Activated CD8-positive, alpha-beta memory T cell treated with anti-CD3 and anti-CD28 coated beads, Interleukin-2, amount 50 U/mL, for 1 hour (primary cell): ENCODE measurements around the gene CDCA4.
"Not testable (repeated sequence)": the region's sequence is repeated elsewhere in the genome, so short reads cannot be mapped to it uniquely, and the experiment has no call there.

Experiments
- DNase-seq: peaks from one replicate; pipeline ENCODE4 v3.0.0-alpha.2; 2020; ENCODE audit errors: extremely low read depth

Gene CDCA4

DNA sequence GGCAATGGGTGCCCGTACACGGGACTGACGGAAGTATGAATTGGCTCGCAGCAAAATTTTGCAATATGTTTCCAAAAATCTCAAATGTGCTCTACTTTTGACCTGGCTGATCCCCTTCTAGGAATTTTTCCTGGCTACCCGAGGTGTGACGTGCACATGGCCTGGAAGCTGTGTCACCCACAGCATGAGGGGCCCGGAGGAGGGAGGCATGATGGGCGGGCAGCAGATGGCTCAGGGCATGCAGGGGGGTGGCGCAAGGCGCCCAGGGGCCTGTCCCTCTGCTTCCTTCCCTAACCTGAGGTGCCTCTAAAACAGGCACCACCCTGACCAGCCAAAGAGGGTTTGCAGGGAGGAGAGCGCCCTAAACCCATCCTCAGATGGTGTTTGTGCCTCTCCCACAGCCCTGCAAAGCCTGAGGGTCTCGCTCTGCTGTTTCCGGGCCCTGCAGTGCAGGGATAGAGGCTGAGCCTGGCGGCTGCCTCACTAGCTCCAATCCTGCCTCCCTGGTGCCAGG lies 37.7 kb upstream of the CDCA4 start:
- DNase-seq = no peak

DNA sequence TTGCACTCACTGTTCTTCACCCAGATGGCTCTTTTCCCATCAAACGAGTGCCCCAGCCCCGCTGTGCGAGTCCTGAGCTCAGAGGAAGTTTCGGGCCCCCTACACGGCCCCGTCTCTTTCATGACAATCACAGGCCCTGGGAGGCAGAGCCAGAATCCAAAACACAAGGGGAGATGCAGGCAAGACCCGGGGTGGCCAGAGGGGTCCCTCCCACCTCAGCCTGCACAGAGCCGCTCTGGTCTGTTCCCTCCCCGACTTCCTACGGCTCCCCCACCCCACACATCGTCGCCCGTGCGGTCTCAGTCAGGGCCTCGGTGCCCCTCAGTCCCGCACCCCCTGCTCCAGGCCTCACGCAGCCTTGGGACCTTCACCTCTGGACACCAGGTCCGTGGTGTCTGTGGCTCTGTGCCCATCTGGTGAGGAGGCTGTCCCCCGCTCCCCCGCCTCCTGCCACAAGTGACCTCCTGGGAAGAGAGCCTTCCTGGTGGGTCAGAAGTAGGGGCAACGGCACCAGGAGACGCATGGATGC lies 35.5 kb upstream of the CDCA4 start:
- DNase-seq = no peak

DNA sequence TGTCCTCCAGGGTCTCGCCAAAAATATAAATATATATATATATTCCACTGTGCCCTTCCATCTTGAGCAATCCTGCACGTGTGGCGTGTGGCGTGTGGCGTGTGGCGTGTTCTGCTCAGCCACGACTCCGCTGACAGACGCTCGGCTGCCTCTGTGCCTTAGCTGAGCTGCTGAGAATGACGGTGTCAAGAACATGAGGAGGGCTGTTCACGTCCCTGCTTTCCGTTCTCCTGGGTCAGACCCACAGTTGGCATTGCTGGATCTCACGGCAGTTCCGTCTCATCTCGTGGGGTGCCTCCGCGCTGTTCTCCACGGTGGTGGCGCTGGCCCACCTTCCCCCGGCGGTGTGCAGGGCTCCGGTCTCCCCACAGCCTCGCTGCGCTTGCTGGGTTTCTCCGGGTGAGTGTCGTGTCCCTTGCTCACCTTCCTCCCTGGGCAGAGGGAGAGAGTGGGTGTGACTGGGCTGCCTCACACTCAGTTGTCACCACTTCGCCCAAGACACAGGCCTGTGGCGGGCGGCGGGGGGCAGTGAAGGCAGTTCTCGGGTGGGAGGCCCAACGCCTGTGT lies 34.9 kb upstream of the CDCA4 start:
- DNase-seq = no peak

DNA sequence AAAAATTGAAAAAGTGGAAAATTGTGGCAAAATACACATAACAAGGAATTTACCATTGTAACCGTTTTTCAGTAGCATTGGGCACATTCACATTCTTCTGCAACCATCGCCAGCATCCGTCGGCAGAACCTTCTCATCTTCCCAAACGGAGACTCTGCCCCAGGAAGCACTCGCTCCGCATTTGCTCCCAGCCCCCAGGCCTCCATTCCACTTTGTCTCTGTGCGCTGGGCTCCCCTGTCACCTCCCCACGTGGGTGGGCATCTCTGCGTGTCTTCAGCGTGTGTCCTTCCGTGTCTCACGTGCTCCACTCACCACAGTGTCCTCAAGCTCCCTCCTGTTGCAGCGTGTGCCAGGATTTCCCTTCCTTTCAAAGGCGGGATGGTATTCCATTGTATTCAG lies 34.5 kb upstream of the CDCA4 start:
- DNase-seq = no peak

DNA sequence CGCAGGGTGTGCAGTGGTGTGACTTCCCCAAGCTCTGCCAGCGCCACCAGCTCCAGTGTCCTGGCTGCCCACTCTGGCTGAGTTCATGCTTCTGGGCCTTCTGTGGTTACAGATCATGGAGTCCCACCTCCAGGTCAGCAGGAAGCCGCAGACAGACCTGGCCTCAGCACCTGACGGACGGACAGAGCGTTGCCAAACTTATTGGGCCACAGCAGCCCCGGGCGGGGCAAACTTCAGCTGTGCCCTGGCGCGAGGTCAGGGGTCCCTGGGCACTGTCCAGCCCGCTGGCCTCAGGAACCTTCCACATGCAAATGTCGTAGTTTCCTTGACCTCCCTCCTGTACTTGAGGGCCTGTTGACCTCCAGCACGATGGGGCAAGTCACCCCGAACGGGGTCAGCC lies 33.1 kb upstream of the CDCA4 start:
- DNase-seq = no peak

DNA sequence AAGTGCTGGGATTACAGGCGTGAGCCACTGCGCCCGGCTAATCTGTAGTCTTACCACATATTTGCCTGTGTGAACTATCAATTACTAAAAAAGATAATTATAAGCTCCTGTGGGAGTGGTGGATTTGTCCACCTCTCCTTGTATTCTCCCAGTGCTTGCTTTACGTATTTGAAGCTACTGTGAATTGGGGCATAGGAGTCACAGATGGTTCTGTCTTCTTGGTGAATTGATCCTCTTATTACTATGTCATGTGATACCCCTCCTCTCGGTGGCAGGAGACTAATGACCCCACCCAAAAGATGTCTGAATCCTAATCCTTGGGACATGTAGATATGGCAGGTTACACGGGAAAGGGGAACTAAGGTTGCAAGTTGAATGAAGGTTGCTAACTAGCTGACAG lies 32.5 kb upstream of the CDCA4 start:
- no peak for DNase-seq

DNA sequence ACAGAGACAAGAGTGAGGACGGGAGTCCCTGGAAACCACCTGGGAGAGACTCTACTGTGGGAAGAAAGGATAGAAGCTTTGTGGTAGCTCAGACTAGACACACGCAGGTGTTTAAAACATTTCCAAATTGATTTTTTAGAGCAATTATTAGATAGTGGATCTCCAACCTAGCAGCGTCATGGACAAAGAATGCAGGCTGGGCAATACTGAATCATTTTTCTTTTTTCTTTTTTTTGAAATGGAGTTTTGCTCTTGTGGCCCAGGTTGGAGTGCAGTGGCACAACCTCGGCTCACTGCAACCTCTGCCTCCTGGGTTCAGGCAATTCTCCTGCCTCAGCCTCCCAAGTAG lies 31.2 kb upstream of the CDCA4 start:
- no peak for DNase-seq

DNA sequence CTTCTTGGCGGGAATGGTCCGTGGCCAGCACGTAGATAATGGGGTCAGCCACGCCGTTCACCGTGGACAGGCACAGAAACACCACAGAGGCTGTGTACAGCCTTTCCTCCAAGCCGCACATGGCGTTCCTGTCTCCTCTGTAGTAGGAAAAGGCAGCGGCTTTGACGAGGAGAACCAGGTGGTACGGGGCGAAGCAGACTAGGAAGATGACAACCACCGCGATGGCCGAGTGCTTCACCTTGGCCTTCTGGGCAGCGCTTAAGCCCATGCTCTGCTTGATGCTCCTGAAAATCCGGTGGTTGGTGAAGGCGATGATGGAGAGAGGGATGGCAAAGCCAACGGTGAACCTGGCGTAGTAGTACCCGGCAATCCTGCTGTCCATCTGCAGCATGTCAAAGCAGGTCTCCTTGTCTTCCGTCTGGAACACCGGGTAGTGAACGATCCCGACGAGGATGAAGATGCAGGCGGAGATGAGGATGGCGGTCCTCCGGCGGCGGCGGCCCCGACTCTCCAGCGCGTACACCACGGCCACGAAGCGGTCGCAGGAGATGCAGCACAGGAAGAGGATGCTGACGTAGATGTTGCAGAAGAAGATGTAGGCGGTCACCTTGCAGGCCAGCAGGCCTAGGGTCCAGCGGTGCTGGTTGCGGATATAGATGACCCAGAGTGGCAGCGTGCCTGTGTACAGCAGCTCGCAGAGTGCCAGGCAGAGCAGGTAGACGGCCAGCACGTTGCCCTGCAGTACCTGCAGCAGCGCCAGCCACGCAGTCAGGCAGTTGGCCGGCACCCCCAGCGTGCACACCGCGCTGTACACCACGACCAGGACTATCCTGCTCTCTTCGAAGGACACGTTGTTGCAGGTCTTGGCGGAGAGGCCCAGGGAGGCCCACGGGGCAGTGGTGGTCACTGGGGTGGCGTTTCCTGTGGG lies 30.6 kb upstream of the CDCA4 start:
- no peak for DNase-seq

DNA sequence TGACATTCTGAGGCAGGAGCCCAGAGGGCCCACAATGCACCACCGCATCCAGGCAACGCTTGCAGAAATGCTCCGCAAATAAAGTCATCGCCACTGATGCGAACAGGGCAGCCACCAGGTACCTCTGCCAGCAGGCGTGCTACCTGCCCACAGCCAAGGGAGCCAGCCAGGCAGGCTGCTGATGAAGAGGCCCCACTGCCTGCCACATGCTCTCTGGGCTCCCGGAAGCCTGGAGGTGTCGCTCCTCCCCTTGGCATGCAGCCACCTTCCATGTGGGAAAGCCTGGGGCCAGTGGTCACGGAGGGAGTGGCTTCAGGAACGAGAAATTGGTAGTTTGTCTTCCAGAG lies 29.6 kb upstream of the CDCA4 start:
- no peak for DNase-seq

DNA sequence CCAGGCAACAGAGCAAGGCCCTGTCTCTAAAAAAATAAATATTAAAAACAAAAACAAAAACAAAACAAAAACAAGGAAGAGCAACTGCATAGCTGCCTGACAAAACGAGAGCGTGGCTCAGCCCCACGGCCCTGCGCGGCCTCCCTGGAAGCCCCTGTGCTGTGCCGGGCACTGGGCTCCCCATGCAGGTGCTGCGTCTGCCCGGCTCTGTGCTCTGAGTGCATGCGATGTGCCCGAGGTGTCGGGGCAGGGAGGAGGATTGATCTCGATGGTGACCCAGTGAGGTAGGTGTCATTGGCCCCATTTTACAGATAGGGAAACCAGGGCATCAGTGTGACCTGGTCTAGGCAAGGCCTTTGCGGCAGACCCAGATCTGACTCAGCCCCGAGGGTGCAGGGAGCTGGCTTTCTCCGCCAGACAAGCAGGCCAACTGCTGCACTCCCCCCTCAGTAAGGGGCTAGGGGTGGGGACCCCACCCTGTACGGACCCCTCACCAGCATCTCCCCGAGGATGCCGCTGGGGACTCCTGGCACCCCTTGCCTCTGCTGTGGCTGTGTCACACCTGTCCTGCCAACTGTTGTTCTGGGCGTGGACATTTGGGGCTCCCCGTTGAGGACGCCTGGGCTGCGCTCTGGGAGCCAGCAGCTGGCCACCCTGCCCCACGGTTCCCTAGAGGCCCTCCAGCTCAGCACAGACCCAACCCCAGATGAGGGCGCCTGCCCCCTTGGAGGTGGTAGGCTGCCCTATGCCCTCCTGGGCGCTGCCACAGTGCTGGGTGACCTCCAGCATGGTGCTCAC lies 29.1 kb upstream of the CDCA4 start:
- no peak for DNase-seq

DNA sequence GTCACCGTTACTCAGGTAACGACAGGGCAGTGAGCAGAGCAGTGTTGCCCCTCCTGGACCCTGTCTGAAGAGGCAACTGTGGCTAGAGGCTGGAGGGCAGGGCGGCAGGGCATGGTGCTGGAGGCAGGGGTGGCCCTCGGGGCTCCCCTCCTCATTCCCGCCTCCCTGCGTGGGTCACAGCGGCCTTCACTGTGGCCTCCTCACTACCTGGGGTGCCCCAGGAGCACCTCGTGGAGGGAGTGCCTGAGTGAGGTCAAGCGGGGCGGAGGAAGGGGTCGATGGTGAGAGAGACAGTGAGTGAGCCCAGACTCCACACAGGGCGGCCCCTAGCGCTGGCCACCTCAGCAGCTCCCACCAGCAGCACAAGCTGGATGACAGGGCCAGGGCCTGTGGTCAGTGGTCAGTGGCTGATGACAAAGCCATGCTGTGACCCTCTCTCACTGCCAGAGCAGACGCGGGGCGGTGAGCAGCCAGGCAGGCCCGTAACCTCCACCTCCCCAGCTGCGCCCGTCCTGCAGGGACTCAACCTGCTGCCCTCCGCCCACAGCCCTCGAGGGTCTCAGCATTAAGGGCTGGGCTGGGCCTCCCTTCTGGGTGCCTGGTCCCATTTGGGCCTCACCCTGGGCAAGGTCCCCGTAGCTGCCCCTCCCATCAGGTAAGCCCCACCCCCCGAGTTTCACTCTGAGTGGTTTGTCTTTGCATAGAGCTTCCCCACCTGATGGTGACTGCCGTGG lies 26.6 kb upstream of the CDCA4 start:
- DNase-seq = no peak

DNA sequence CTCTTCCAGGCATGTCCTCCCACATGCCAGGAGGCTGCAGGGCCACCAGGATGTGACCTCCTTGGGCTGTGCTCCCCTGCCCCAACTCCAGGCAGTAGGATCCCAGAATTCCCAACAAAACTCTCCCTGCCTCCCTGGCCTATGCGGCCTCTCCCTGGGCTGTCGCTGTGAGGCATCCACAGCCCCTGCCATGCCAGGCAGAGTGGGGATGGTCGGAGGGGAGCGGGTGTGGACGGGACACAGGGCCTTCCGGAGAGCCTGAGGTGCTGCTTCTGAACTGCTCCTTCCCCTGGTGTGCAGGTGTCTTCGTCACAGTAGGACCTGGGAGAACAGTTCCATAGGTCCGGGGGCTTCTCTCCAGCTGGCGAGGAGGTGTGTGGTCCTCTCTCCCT lies 26.0 kb upstream of the CDCA4 start:
- DNase-seq = no peak

DNA sequence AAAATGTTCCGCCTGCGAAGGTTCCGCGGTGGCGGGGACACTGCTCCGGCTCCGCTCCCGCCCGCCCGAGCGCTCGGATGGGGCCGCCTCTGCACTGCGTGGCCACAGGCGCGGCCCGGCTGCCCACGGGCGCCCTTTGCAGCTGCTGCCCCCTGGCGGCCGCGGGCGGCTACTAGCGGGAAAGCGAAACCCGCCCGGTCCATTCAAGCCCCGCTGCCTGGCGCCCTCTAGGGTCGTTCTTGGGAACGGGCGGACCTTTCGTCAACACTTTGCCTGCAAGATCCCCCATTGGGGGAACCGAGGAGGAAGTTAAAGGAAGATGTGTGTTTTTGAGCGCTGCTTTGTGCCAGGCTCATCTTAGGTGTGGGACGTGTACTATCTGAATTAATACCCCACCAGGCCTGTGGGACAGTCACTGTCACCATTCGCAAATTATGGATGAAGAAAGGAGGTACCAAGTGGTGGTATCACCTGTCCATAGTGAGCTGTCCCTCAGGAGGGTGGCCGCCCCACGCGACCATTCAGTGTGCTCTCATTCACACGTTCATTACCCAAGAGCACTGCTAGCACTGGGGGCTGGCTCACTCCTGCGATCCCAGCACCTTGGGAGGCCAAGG lies 24.9 kb upstream of the CDCA4 start:
- DNase-seq = peak; percentile 79

DNA sequence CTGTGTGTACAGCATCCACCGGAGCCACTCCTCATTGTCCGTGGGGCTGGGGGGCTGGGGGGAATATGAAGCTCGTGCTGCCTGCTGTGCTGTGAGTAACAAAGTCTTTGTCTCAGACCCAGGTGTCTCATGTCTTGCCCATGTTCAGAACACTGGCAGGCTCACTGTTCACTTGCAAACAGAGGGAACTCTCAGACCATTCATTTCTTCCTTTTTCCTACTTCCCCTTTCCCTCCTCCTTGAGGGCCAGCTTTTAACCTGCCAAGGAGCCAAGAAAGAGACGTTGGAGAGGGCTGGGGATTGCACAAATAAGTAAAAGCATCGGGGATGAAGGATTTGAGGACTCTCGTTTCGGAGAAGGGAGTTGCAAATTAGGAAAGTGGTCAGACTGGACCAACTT lies 22.8 kb upstream of the CDCA4 start:
- no peak for DNase-seq

DNA sequence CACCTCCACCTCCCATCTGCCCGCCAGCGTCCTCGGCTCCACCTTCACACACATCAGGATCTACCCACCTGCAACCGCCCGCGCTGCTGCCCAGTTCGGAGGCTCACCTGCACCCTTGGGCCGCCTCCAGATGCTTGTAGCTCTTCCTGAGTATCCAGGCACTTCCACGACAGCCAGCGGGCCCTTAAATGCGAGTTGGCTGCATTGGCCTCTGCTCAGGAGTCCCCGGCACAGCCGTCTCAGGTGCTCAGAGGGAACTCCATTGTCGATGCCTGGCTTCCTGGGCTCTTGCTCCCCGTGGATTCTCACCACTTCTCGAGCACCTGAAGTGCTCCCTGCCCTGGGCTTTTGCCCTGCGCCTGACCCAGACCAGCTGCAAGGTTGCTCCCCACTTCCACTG lies 21.9 kb upstream of the CDCA4 start:
- DNase-seq = no peak

DNA sequence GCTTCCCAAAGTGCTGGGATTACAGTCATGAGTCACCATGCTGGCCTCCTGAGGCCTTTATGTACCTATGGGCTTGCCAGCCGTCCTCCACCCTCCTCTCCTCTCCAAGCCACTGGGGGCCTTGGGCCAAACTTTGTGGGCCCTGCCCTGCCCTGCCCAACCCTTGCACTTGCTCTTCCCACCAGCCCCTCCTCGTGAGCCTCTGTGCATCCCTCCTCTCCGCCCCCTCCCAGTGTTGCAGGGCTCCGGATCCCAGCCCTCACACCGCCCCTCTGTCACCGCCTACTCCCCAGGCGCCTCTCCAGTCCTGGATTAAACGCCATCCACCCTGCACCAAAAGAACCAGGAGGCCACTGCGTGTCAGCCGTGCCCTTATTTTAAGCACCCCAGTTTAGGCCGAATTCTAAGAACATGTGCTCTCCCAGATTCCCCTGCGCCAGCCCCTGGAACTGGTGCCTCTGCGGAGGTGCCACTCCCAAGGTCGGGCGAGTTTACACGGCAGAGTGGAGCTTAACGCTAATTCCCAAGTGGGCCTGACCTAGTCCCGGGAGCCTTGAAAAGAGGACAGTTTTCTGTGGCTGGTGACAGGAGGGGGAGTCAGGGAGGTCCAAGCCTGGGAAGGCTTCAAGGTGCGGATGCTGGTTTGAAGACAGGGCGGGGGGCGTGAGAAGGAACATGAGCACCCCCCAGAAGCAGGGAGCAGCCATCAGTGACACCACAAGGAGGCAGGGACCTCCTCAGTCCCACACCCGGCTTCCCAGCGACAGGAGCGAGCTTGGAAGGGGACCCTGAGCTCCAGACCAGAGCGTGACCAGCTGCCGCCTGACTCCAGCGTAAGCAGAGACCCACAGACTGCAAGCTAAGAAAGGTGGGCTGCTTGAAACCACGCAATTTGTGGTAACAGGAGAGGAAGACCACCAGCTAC lies 21.2 kb upstream of the CDCA4 start:
- DNase-seq = no peak

DNA sequence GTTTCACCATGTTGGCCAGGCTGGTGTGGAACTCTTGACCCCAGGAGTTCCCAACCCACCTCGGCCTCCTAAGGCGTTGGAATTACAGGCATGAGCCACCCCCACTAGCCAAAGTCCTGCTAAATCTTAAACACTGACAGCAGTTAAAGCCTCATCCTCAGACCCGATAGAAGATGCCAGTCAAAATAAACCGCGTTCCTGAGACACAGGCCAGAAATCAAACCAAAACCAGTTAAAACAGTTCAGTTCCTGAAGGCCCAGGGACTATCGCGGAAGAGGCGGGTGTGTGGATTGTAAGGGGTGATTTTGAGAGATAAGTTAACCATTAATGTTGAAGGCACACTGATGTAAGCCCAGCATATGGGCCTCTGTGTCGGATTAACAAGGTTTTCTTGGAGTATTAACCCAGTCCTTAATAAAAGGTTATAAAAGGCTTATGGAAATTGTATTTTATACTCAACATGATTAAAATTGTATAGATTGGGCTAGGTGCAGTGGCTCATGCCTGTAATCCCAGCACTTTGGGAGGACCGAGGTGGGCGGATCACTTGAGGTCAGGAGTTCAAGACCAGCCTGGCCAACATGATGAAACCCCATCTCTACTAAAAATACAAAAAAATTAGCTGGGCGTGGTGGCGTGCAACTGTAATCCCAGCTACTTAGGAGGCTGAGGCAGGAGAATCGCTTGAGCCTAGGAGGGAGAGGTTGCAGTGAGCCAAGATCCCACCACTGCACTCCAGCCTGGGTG lies 18.7 kb upstream of the CDCA4 start:
- no peak for DNase-seq

DNA sequence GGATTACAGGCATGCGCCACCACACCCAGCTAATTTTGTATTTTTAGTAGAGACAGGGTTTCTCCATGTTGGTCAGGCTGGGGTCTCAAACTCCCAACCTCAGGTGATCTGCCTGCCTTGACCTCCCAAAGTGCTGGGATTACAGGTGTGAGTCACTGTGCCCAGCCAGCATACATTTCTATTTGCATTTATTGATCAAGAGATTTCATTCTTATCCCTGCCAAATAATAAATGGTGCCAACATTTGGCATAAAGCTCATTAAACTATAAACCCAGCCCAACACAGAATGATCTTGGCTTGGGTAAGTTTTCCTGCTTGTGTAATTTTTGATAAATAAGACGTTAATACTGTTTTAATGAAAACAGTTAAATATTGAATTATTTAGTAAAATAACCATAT lies 14.7 kb upstream of the CDCA4 start:
- not testable (repeated sequence) for DNase-seq

DNA sequence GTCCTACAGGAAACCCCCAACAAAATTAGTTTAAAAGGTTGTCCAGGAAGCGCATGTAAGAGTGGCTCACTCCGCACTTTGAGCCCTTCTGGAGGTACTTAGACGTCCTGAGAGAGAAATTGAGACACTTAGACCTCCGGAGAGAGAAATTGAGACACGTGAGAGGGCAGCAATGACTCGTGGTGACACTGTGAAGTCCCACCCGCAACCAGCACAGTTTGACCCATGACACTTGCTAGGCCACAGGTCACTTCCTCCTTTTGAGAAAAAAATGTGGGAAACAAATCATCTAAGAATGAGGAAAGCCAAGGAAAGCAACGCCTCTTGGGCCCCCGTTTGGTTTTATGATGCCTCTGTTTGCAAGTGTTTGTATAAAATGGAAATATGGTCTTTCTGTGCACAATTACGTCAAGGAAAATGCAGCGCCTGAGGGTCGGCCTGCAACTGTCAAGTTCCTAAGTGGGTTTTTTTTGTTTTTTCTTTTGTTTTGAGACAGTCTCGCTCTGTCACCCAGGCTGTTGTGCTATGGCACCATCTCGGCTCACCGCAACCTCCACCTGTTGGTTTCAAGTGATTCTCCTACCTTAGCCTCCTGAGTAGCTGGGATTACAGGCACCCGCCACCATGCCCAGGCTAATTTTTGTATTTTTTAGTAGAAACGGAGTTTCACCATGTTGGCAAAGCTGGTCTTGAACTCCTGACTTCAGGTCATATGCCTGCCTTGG lies 13.6 kb upstream of the CDCA4 start:
- no peak for DNase-seq
